CD4-positive, alpha-beta T cell treated with Interleukin-1 beta for 1 hour (primary cell): ENCODE measurements around the gene PTPMT1.

Source experiments
- DNase-seq, 2 donors: peaks; one replicate each; pipeline ENCODE4 v3.0.0-alpha.2; 2020 to 2022

PTPMT1 gene

DNA sequence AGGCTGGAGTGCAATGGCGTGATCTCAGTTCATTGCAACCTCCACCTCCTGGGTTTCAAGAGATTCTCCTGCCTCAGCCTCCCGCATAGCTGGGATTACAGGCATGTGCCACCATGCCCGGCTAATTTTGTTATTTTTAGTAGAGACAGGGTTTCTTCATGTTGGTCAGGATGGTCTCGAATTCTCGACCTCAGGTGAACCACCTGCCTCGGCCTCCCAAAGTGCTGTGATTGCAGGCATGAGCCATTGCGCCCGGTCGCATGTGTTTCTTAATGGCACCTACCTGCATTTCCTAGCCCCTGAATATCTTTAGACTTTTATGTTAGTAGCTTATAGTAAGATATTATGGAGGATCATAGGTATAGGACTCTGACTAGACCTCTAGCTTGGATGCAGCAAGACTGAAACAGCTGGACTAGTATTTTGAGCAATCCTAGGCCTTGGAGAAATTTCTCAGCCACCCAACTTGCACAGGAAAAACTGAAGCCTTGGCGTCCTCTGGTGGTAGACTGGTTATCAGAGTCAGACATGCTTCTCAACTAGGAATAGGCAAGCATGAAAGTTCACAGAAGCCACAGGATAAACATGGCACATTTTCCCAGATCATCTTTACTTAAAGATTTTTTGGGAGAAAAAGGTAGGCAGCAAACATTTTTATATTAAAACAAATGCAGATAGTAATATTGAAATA is 51.5 kb downstream of the PTPMT1 start:
- DNase-seq = peak in 1 of 2 donors; percentile 12

- DNase-seq = no peak
Observed at GRCh38 chr11:47617417-47617809, 52.0 kb downstream of the PTPMT1 start.

GRCh38 chr11:47620836-47621378 is 55.5 kb downstream of the PTPMT1 start:
- no peak for DNase-seq
